HepG2 (cell line): ENCODE measurements around the gene KRT33A. TPM values are rescaled to one million over a fixed set of nuclear protein-coding genes. Genes with fewer than 3 reads are reported as not detected.

ENCODE experiments used
- ATAC-seq: fragments of 200-7000 bp; cut with Tn5 transposase; 3 replicates; pipeline ENCODE4 v1.9.1; 2020; ENCODE audit warnings: mild to moderate bottlenecking, moderate library complexity
- BruUV-seq: library from RNA; stranded (reverse); fragments of 400-500 nt; replicated peaks from 2 replicates; lab custom pipeline; 2021; lab: Mats Ljungman, UMichigan
- CTCF ChIA-PET: fragments of 300-600 bp; formaldehyde crosslinking; extraction: SDS; loops from one replicate; lab custom pipeline; 2021; ENCODE audit warnings: low total read pairs, inconsistent platforms, low intra/inter-chr PET ratio; lab: Yijun Ruan, JAX
- POLR2A ChIA-PET: fragments of 350-600 bp; sonication (Branson Sonifier 250); formaldehyde crosslinking; loops from one replicate; lab custom pipeline; 2020; ENCODE audit warnings: antibody characterized with exemption, inconsistent platforms; lab: Yijun Ruan, JAX
- DNase-seq: peaks from one replicate; pipeline ENCODE4 v3.0.0-alpha.2; 2015; ENCODE audit warnings: low spot score
- FAIRE-seq: peaks from 3 replicates; lab custom pipeline; 2011; peaks lifted over from hg19 to GRCh38; lab: Jason Lieb, UNC
- H2AFZ ChIP-seq: one replicate; pipeline ENCODE4 v1.6.1; 2011; ENCODE audit warnings: low read length, inconsistent platforms
- H3K27ac ChIP-seq: fragments of 300-600 bp; 3 replicates; pipeline ENCODE4 v1.8.0; 2011; ENCODE audit warnings: mixed run types, mild to moderate bottlenecking, mixed read lengths, low read length, inconsistent platforms; ENCODE audit not compliant: insufficient read depth; ENCODE audit errors: extremely low read length
- H3K27me3 ChIP-seq, 2 experiments: fragments of 200-600 bp in 1 of 2; 2 replicates in 1 of 2; 3 replicates in 1 of 2; pipeline versions ENCODE4 v1.6.0 to v1.8.0; 2011; ENCODE audit warnings: low read length in 2 of 2, mild to moderate bottlenecking in 2 of 2, moderate library complexity in 2 of 2, inconsistent platforms in 1 of 2; ENCODE audit not compliant: insufficient read depth in 2 of 2, control insufficient read depth in 1 of 2
- H3K36me3 ChIP-seq, 2 experiments: fragments of 200-600 bp in 1 of 2; replicated peaks in 1 of 2; 2 replicates in 1 of 2; 3 replicates in 1 of 2; pipeline versions ENCODE4 v1.5.1 to v1.8.0; 2011; ENCODE audit warnings: low read length in 2 of 2, inconsistent platforms in 1 of 2; ENCODE audit not compliant: insufficient read depth in 2 of 2, control insufficient read depth in 1 of 2
- H3K4me1 ChIP-seq: 2 replicates; pipeline ENCODE4 v1.5.1; 2012; ENCODE audit warnings: low read length, inconsistent platforms; ENCODE audit not compliant: insufficient read depth
- H3K4me2 ChIP-seq: 2 replicates; pipeline ENCODE4 v1.6.0; 2011; ENCODE audit warnings: low read depth, low read length, inconsistent platforms
- H3K4me3 ChIP-seq, 3 experiments: fragments of 200-600 bp in 1 of 3; sonication (generic), shearing (Covaris generic) in 1 of 3; replicated peaks in 1 of 3; 2 replicates each; pipeline ENCODE4 v1.5.1; 2011 to 2016; ENCODE audit warnings: low read length in 3 of 3, inconsistent platforms in 2 of 3, low read depth in 2 of 3, mild to moderate bottlenecking in 2 of 3, control low read depth in 1 of 3, mixed read lengths in 1 of 3; ENCODE audit not compliant: insufficient read depth in 1 of 3
- H3K79me2 ChIP-seq: one replicate; pipeline ENCODE4 v1.6.1; 2011; ENCODE audit warnings: low read length, inconsistent platforms; ENCODE audit not compliant: insufficient read depth
- H3K9ac ChIP-seq: 2 replicates; pipeline ENCODE4 v1.6.0; 2011; ENCODE audit warnings: mild to moderate bottlenecking, low read depth, low read length, inconsistent platforms; ENCODE audit not compliant: insufficient read depth
- H3K9me3 ChIP-seq: 2 replicates; pipeline ENCODE4 v1.5.1; 2012; ENCODE audit warnings: mild to moderate bottlenecking, low read length
- H4K20me1 ChIP-seq: 2 replicates; pipeline ENCODE4 v1.6.0; 2011; ENCODE audit warnings: inconsistent platforms, mild to moderate bottlenecking, low read length, moderate library complexity; ENCODE audit not compliant: insufficient read depth
- E2F2 ChIP-seq: sonication (generic); formaldehyde crosslinking; IDR thresholded peaks from 2 replicates; pipeline ENCODE4 v1.4.0; 2020; ENCODE audit warnings: missing genetic modification reagents, borderline replicate concordance
- NRL ChIP-seq: sonication (generic); formaldehyde crosslinking; IDR thresholded peaks from 2 replicates; pipeline ENCODE4 v1.5.0; 2020; ENCODE audit warnings: missing genetic modification reagents, mild to moderate bottlenecking, moderate library complexity, borderline replicate concordance
- PRDM15 ChIP-seq: sonication (generic); formaldehyde crosslinking; IDR thresholded peaks from 2 replicates; pipeline ENCODE4 v1.4.0; 2020; ENCODE audit warnings: missing genetic modification reagents
- SYNCRIP ChIP-seq: fragments of 200-400 bp; formaldehyde crosslinking; IDR thresholded peaks from 2 replicates; pipeline ENCODE4 v1.6.1; 2018; ENCODE audit warnings: mild to moderate bottlenecking, low read depth, low read length; ENCODE audit not compliant: insufficient read depth
- ZFP36L1 ChIP-seq: sonication (generic); formaldehyde crosslinking; IDR thresholded peaks from 2 replicates; pipeline ENCODE4 v1.8.0; 2022; ENCODE audit warnings: mild to moderate bottlenecking, missing genetic modification reagents, moderate library complexity
- ZNF501 ChIP-seq: sonication (generic); formaldehyde crosslinking; IDR thresholded peaks from 2 replicates; pipeline ENCODE4 v1.5.1; 2020; ENCODE audit warnings: mild to moderate bottlenecking, moderate library complexity, missing genetic modification reagents
- WGBS: methylation state at CpG from one replicate; pipeline ENCODE4 v1.1.6; 2017; ENCODE audit warnings: low lambda C conversion rate; 5-methylcytosine and 5-hydroxymethylcytosine counted together
- in situ Hi-C: cut with HindIII; loops from 2 replicates; pipeline ENCODE4 v1.10.0; 2017; ENCODE audit warnings: low pct_unique_long_range_greater_than_20kb; ENCODE audit not compliant: extremely low pct_ligation_motif_present
- intact Hi-C: fragments of 100-400 bp; cut with micrococcal nuclease; formaldehyde crosslinking; loops from one replicate; pipeline ENCODE4 v1.10.0; 2022; ENCODE audit not compliant: unreplicated experiment
- polyA plus RNA-seq, 8 experiments: library from polyadenylated mRNA; depleted of rRNA in 3 of 8; stranded (reverse) in 7 of 8; unstranded in 1 of 8; fragments of >200 nt; fragmentation: Illumina TruSeq in 4 of 8; extraction: Trizol in 4 of 8; gene quantifications; 2 replicates each; pipeline versions ENCODE4 v1.2.1 to v1.2.3, GENCODE V29; 2011 to 2016; ENCODE audit warnings: low read depth in 4 of 8, missing spikeins in 1 of 8, mixed read lengths in 1 of 8; ENCODE audit not compliant: insufficient read depth in 1 of 8
- total RNA-seq, 5 experiments: library from RNA; depleted of rRNA; stranded (reverse); fragments of >200 nt; fragmentation: Illumina TruSeq; extraction: Trizol; gene quantifications; 2 replicates each; pipeline ENCODE4 v1.2.3, GENCODE V29; 2016; ENCODE audit warnings: low read depth in 1 of 5

The KRT33A gene
- total and polyA plus RNA-seq, 2 of the 13 experiments (the other 11 are each of a cell fraction or from before 2014, with no cell fraction given), result not detected

GRCh38 chr17:41369023-41369422, 18.4 kb upstream of the KRT33A start:
- H2AFZ ChIP-seq, result no peak overlapping the region
- H3K4me1 ChIP-seq, result no peaks in the 10 kb centered on the region
- no peak overlapping the region for H3K4me2 ChIP-seq
- DNase-seq (no peak), FAIRE-seq (no peak), ATAC-seq (no peak)
- intact Hi-C loops (no loop called here), in situ Hi-C loops (no loop called here)
- ChIA-PET POLR2A (no interaction called here), CTCF (no interaction called here)
- H3K36me3 ChIP-seq, result no peaks in the 10 kb centered on the region
- H4K20me1 ChIP-seq, result no peaks in the 10 kb centered on the region
- H3K9me3 ChIP-seq, result no peaks in the 10 kb centered on the region
- no peak overlapping the region for H3K9ac ChIP-seq
- no peak for TF ChIP-seq ZNF501 (CRISPR knock-in tag)
- no peak for TF ChIP-seq ZFP36L1 (CRISPR knock-in tag)
- TF ChIP-seq SYNCRIP, result no peak
- TF ChIP-seq PRDM15 (CRISPR knock-in tag), result no peak
- no peak for TF ChIP-seq NRL (CRISPR knock-in tag)
- no peak for TF ChIP-seq E2F2
- no peaks in the 10 kb centered on the region for H3K79me2 ChIP-seq
- 31% methylated on average over 2 of the region's 2 CpGs for WGBS
- no TSS peak for BruUV-seq
- no peak overlapping the region for H3K4me3 ChIP-seq
- H3K27ac ChIP-seq, result no peak overlapping the region
- H3K27me3 ChIP-seq, result 0 out of 5 replicates have a peak, but pooled peaks cover 0 to 4% of the 10 kb centered on the region in 2 experiments
